22Rv1 (cell line): ENCODE measurements around the gene ZSWIM7.
A peak's percentile ranks its signal among the peaks of the same experiment; 100 is the strongest.

Experiments
- H3K27ac ChIP-seq: fragments of 450-650 bp; 2 replicates; pipeline ENCODE4 v1.5.1; 2017
- CTCF ChIP-seq: fragments of 450-650 bp; IDR thresholded peaks from 2 replicates; pipeline ENCODE4 v1.5.1; 2017; ENCODE audit warnings: mild to moderate bottlenecking
- ZFX ChIP-seq: fragments of 450-650 bp; IDR thresholded peaks from 2 replicates; pipeline ENCODE4 v1.6.1; 2017; ENCODE audit warnings: antibody characterized with exemption, borderline replicate concordance

The ZSWIM7 gene

GRCh38 chr17:15947271-15947670 is 52.2 kb downstream of the ZSWIM7 start:
- TF ChIP-seq ZFX: no peak
- no peak for TF ChIP-seq CTCF
- no peak overlapping the region for H3K27ac ChIP-seq

DNA sequence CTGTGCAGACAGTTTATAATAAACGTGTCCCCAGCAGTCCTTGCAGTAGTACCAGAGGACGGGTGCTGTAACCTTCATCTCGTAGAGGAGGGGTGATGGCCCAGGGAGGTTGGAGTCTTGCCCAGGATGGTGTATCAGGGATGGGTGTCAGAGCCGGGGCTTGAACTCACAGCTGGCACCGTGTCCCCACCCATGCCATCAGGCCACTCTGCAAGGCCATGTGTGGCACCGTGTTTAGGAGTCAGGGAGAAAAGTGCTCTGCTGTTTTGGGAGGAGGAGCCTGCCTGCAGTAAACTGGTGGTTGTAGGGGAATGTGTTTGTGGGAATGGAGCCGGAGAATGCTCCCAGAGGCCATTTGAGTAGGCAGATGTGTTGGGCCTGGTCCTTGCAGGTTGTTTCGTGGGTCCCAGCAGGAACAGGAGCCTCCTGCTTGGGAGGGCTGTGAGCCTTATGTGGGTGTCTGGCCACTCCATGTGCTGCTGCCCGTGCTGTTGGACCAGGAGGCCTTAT is 52.8 kb downstream of the ZSWIM7 start:
- H3K27ac ChIP-seq: no peak overlapping the region
- no peak for TF ChIP-seq ZFX
- no peak for TF ChIP-seq CTCF

DNA sequence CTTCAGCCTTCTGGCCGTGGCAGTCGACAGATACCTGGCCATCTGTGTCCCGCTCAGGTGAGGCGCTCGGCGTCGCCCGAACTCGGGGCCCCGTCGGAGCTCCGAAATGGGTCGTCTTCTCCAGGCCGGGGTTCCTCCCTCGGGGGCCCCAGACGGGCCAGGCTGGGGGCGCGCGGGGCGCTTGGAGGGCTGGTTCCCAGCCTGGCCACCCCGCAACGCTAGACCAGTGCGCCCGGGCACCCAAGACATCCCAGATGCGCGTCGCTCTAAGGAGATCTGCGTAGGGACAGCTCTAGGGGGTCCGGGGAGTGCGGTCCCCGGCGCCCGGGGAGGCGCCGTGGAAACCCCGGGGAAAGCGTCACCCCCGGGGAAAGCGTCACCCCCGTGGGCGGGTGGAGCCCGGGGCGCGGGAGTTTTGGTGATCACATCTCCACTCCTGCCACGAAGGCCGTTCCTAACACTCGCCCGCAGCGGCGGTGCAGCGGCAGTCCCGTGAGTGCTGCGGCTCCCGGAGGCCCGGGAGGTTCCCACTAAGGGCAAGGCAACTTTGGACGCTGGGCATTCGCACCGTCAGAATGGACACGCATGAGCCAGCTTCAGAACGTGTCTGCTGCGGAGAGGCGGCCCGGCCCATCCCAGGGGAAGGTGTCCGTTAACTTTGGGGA is 53.8 kb downstream of the ZSWIM7 start:
- TF ChIP-seq CTCF: no peak
- TF ChIP-seq ZFX: no peak
- H3K27ac ChIP-seq: no peak overlapping the region

GRCh38 chr17:15944759-15945526 is 54.6 kb downstream of the ZSWIM7 start, which contains the start of gene ADORA2B:
ADORA2B (plus strand) TSS chr17:15945130; CDS start chr17:15945249, 119 bp downstream.
- TF ChIP-seq CTCF (peak; percentile 91), ZFX (no peak)
- no peak within 1 kb of the TSS for H3K27ac ChIP-seq

DNA sequence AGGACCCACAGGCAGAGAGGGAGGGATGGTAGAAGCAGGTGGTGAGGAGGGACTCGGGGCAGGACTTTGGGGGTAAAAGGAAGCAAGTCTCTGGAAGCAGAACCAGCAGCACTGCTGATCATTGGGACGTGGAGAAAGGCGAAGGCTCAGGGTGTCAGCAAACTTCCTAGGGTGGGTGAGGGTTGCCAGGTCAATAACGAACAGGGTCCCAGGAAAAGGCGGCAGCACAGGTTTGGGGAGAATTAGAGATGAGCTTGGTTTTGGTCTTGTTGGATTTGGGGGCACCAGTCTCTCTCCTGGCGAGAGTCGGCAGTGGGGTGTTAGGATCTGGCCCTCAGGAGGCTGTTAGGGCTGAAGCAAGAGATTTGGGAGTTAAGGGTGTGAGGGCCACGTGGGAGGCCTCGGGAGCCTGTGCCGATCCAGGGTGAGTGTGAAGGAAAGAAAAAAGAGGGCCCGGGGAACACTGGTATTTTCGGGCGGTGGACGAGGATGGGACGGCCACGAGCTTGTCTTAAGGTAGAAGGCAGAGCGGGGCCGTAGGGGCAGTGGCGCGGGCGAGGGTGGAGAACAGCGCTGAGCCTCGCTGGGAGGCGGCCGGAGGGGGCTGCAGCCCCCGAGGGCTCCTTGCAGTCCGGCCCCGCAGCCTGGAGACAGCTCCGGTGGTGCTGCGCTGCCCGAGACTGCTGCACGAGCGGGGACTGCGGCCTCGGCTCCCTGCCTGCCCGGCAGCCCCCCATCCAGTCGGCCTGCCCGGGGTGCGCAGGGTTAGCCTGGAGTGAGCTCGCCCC is 55.3 kb downstream of the ZSWIM7 start:
- no peak overlapping the region for H3K27ac ChIP-seq
- TF ChIP-seq CTCF: no peak
- no peak for TF ChIP-seq ZFX

DNA sequence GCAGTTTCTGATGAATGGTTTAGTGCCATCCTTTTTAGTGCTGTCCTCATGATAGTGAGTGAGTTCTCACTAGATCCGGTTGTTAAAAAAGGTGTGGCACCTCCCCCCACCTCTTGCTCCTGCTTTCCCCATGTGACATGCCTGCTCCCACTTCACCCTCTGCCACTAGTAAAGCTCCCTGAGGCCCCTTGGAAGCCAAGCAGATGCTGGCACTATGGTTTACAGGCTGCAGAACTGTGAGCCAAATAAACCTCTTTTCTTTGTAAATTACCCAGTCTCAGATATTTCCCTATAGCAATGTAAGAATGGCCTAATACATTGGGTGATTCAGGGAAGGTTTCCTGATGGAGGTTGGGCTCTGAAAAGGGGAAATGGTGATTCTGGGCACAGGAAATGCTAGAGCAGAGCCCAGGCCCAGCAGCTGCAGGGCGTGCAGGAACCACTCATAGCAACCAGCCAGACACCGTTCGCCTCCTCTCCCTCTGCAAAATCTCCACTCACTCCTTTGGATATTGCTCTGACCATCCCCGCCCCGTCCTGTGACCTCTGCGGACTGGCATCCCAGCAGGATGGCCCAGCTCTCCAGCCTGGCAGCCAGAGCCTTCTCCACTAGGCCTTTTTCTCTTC is 57.2 kb downstream of the ZSWIM7 start:
- TF ChIP-seq CTCF: no peak
- TF ChIP-seq ZFX: no peak
- H3K27ac ChIP-seq: no peak overlapping the region
